H1 (cell line): ENCODE measurements around the gene DHRS7B.
"Not testable (repeated sequence)": the region's sequence is repeated elsewhere in the genome, so short reads cannot be mapped to it uniquely, and the experiment has no call there.

Experiments
- CREB1 ChIP-seq: IDR thresholded peaks from 2 replicates; pipeline ENCODE4 v1.6.1; 2012; ENCODE audit warnings: inconsistent platforms
- EZH2 ChIP-seq: fragments of 200-600 bp; sonication (generic); IDR thresholded peaks from 2 replicates; pipeline ENCODE4 v1.7.1; 2012; ENCODE audit warnings: low read depth, mild to moderate bottlenecking, moderate library complexity, low read length, inconsistent platforms; ENCODE audit not compliant: severe bottlenecking
- FOSL1 ChIP-seq: IDR thresholded peaks from 2 replicates; pipeline ENCODE4 v1.6.1; 2011; ENCODE audit warnings: mild to moderate bottlenecking, low read depth, low read length, moderate library complexity; ENCODE audit not compliant: insufficient read depth
- GABPA ChIP-seq: IDR thresholded peaks from 2 replicates; pipeline ENCODE4 v1.6.1; 2011; ENCODE audit warnings: mild to moderate bottlenecking, low read length, moderate library complexity, borderline replicate concordance; ENCODE audit not compliant: insufficient read depth
- HDAC2 ChIP-seq, 2 experiments: fragments of 300-600 bp in 1 of 2; sonication (generic) in 1 of 2; IDR thresholded peaks; 2 replicates each; pipeline ENCODE4 v1.6.1; 2011 to 2012; ENCODE audit warnings: low read depth in 2 of 2, low read length in 2 of 2, mild to moderate bottlenecking in 2 of 2, moderate library complexity in 2 of 2, borderline replicate concordance in 1 of 2, inconsistent platforms in 1 of 2
- POLR2AphosphoS5 ChIP-seq: IDR thresholded peaks from 2 replicates; pipeline ENCODE4 v1.6.1; 2011; ENCODE audit warnings: low read depth, low read length
- RAD21 ChIP-seq, 2 experiments: IDR thresholded peaks in 1 of 2; conservative IDR thresholded peaks in 1 of 2; 2 replicates each; pipeline ENCODE4 v1.6.1; 2011; ENCODE audit warnings: low read depth in 2 of 2, low read length in 2 of 2, improper control_type of control experiment in 1 of 2, inconsistent platforms in 1 of 2, mild to moderate bottlenecking in 1 of 2, moderate library complexity in 1 of 2
- SP1 ChIP-seq: IDR thresholded peaks from 2 replicates; pipeline ENCODE4 v1.6.1; 2011; ENCODE audit warnings: low read depth, low read length
- TAF1 ChIP-seq: IDR thresholded peaks from 2 replicates; pipeline ENCODE4 v1.6.1; 2011; ENCODE audit warnings: mild to moderate bottlenecking, low read depth, low read length
- ZNF274 ChIP-seq: IDR thresholded peaks from 2 replicates; pipeline ENCODE4 v1.7.0; 2012; ENCODE audit warnings: low read length, borderline replicate concordance; ENCODE audit errors: extremely low read depth
- TF ChIP-seq, protein P1 (sequence below), 3 experiments: IDR thresholded peaks; 1 replicate in 2 of 3; 2 replicates in 1 of 3; pipeline versions ENCODE4 v1.5.1 to v1.6.1; 2011; ENCODE audit warnings: low read length in 3 of 3, mild to moderate bottlenecking in 3 of 3, inconsistent platforms in 2 of 3, low read depth in 1 of 3, moderate library complexity in 1 of 3; ENCODE audit not compliant: insufficient read depth in 1 of 3; ENCODE audit errors: control extremely low read depth in 1 of 3
- TF ChIP-seq, protein P2 (sequence below): IDR thresholded peaks from 2 replicates; pipeline ENCODE4 v1.6.1; 2012; ENCODE audit warnings: inconsistent platforms

DNA sequence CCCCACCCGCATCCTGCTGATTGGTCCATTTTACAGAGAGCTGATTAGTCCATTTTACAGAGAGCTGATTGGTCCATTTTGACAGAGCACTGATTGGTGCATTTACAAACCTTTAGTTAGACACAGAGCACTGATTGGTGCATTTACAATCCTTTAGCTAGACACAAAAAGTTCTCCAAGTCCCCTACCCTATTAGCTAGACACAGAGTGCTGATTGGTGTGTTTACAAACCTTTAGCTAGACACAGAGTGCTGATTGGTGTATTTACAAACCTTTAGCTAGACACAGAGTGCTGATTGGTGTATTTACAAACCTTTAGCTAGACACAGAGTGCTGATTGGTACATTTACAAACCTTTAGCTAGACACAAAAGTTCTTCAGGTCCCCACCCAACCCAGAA, 41.5 kb upstream of the DHRS7B start:
- not testable (repeated sequence) for TF ChIP-seq HDAC2 (IDR thresholded peaks at IDR 0.05; ENCODE audit: borderline replicate concordance in 1 of 2, low read depth in 2 of 2, low read length in 2 of 2); TAF1; RAD21 (IDR thresholded peaks at IDR 0.05 in 1 of 2, conservative IDR thresholded peaks at IDR 0.05 in 1 of 2; ENCODE audit: low read depth in 2 of 2, low read length in 2 of 2); ZNF274; EZH2; SP1; CREB1; POLR2AphosphoS5; GABPA; FOSL1
- TF ChIP-seq, protein P1, sequence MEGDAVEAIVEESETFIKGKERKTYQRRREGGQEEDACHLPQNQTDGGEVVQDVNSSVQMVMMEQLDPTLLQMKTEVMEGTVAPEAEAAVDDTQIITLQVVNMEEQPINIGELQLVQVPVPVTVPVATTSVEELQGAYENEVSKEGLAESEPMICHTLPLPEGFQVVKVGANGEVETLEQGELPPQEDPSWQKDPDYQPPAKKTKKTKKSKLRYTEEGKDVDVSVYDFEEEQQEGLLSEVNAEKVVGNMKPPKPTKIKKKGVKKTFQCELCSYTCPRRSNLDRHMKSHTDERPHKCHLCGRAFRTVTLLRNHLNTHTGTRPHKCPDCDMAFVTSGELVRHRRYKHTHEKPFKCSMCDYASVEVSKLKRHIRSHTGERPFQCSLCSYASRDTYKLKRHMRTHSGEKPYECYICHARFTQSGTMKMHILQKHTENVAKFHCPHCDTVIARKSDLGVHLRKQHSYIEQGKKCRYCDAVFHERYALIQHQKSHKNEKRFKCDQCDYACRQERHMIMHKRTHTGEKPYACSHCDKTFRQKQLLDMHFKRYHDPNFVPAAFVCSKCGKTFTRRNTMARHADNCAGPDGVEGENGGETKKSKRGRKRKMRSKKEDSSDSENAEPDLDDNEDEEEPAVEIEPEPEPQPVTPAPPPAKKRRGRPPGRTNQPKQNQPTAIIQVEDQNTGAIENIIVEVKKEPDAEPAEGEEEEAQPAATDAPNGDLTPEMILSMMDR (IDR thresholded peaks at IDR 0.05; ENCODE audit: control extremely low read depth in 1 of 3, insufficient read depth in 1 of 3, low read depth in 1 of 3, low read length in 3 of 3) = not testable (repeated sequence)
- TF ChIP-seq, protein P2, sequence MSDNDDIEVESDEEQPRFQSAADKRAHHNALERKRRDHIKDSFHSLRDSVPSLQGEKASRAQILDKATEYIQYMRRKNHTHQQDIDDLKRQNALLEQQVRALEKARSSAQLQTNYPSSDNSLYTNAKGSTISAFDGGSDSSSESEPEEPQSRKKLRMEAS = not testable (repeated sequence)
